K562 (cell line): ENCODE measurements around the gene ZNF441. TPM values are rescaled to one million over a fixed set of nuclear protein-coding genes. Genes with fewer than 3 reads are reported as not detected.
A peak's percentile ranks its signal among the peaks of the same experiment; 100 is the strongest.

Experiments used
- CTBP1 ChIP-seq: fragments of 450-650 bp; IDR thresholded peaks from 2 replicates; pipeline ENCODE4 v1.6.1; 2016; ENCODE audit warnings: borderline replicate concordance
- E2F6 ChIP-seq, 2 experiments: IDR thresholded peaks; 2 replicates each; pipeline ENCODE4 v1.6.1; 2011; ENCODE audit warnings: borderline replicate concordance in 1 of 2, control low read depth in 1 of 2, low read depth in 1 of 2, low read length in 1 of 2, mild to moderate bottlenecking in 1 of 2, mixed read lengths in 1 of 2, moderate library complexity in 1 of 2; ENCODE audit not compliant: insufficient read depth in 1 of 2, insufficient read length in 1 of 2, poor library complexity in 1 of 2, severe bottlenecking in 1 of 2; ENCODE audit errors: extremely low read depth in 1 of 2
- ETS1 ChIP-seq: conservative IDR thresholded peaks from 2 replicates; pipeline ENCODE4 v1.6.1; 2011; ENCODE audit warnings: low read depth, mild to moderate bottlenecking, low read length; ENCODE audit not compliant: control insufficient read depth
- HDAC1 ChIP-seq, 2 experiments: fragments of 450-650 bp; IDR thresholded peaks; 2 replicates each; pipeline ENCODE4 v1.6.1; 2016 to 2017; ENCODE audit warnings: inconsistent platforms in 1 of 2, mild to moderate bottlenecking in 1 of 2, moderate library complexity in 1 of 2
- MGA ChIP-seq: fragments of 450-650 bp; IDR thresholded peaks from 2 replicates; pipeline ENCODE4 v1.6.1; 2016; ENCODE audit warnings: mild to moderate bottlenecking, moderate library complexity
- RFX7 ChIP-seq: fragments of 250-450 bp; sonication (Bioruptor Pico); IDR thresholded peaks from 2 replicates; pipeline ENCODE4 v1.5.1; 2021; ENCODE audit warnings: mild to moderate bottlenecking
- TOE1 ChIP-seq, 2 experiments: fragments of 450-650 bp in 1 of 2; sonication (generic) in 1 of 2; formaldehyde crosslinking in 1 of 2; IDR thresholded peaks; 2 replicates each; pipeline versions ENCODE4 v1.7.1 to v1.8.0; 2016 to 2022; ENCODE audit warnings: borderline replicate concordance in 2 of 2, mild to moderate bottlenecking in 2 of 2, antibody characterized with exemption in 1 of 2, inconsistent platforms in 1 of 2, low read depth in 1 of 2, missing genetic modification reagents in 1 of 2, moderate library complexity in 1 of 2
- ZNF197 ChIP-seq: fragments of 200-800 bp; sonication (Bioruptor generic); IDR thresholded peaks from 2 replicates; pipeline ENCODE4 v1.6.1; 2016; ENCODE audit warnings: low read depth, missing genetic modification characterization, missing compliant biosample characterization
- polyA plus RNA-seq, 8 experiments: library from polyadenylated mRNA; depleted of rRNA in 4 of 8; stranded (reverse) in 5 of 8; unstranded in 3 of 8; fragments of >200 nt; fragmentation: Nextera tagmentation in 2 of 8; fragmentation: Illumina TruSeq in 1 of 8; extraction: Ambion mirVana in 2 of 8; extraction: Trizol in 1 of 8; gene quantifications; 2 replicates each; pipeline versions ENCODE4 v1.2.1 to v1.2.3, GENCODE V29; 2011 to 2014; ENCODE audit warnings: inconsistent platforms in 1 of 8, missing spikeins in 1 of 8
- total RNA-seq, 7 experiments: library from RNA; depleted of rRNA in 6 of 7; stranded (reverse); fragments of >200 nt in 6 of 7; fragmentation: Illumina TruSeq in 2 of 7; extraction: Trizol in 2 of 7; gene quantifications; 2 replicates each; pipeline versions ENCODE4 v1.2.1 to v1.2.3, GENCODE V29; 2011 to 2021; ENCODE audit warnings: low replicate concordance in 1 of 7
- TF ChIP-seq, protein P1 (sequence below): sonication (generic); IDR thresholded peaks from 2 replicates; pipeline ENCODE4 v1.6.1; 2016

Gene ZNF441
- total and polyA plus RNA-seq, 9 of the 15 experiments (the other 6 are each of a cell fraction or from before 2014, with no cell fraction given), result 1.9 to 14.0 (median 7.8) TPM

DNA sequence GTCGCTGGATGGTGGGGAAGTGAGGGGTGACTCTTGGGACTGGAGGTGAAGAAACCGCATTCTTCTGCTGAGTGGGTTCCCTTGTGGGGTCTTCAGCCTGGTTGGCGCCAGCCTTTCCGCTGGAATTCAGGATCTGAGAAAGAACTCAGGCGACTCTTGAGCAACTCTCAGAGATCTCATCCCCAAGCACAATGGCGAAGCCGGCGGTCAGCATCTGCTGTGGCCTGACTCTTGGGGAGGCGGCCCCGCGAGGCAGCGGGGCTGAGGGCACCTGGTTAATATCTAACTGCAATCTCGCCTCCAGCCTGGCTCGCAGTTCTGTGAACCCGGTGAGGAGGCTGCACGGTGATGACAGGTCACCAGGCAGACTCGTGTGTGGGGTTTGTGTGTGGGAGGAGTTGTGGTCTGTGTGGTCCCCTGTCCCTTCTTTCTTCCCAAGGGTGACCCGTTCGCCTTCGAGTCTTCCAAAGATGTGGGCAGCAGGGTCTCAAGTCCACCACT is 883 bp downstream of the ZNF441 start (continued):
- TF ChIP-seq TOE1 (IDR thresholded peaks at IDR 0.05; ENCODE audit: borderline replicate concordance), result 0 out of 2 replicates have a peak, but pooled peaks have one; percentile 35
- TF ChIP-seq TOE1 (CRISPR knock-in tag; IDR thresholded peaks at IDR 0.05; ENCODE audit: borderline replicate concordance, low read depth), result no peak
- no peak for TF ChIP-seq ETS1
- no peak for TF ChIP-seq RFX7 (CRISPR knock-in tag)
- TF ChIP-seq, protein P1, sequence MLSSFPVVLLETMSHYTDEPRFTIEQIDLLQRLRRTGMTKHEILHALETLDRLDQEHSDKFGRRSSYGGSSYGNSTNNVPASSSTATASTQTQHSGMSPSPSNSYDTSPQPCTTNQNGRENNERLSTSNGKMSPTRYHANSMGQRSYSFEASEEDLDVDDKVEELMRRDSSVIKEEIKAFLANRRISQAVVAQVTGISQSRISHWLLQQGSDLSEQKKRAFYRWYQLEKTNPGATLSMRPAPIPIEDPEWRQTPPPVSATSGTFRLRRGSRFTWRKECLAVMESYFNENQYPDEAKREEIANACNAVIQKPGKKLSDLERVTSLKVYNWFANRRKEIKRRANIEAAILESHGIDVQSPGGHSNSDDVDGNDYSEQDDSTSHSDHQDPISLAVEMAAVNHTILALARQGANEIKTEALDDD, result no peak
- TF ChIP-seq HDAC1 (IDR thresholded peaks at IDR 0.05), result 0 out of 4 replicates have a peak, but pooled peaks of 1 of the 2 experiments have one; percentile 35
- TF ChIP-seq E2F6 (IDR thresholded peaks at IDR 0.05; ENCODE audit: borderline replicate concordance in 1 of 2, extremely low read depth in 1 of 2, insufficient read depth in 1 of 2, insufficient read length in 1 of 2, low read depth in 1 of 2, low read length in 1 of 2, poor library complexity in 1 of 2, severe bottlenecking in 1 of 2), result peak; percentile 18 to 69
- TF ChIP-seq CTBP1, result peak; percentile 14; the same call in 1 of the 2 replicates
- no peak for TF ChIP-seq ZNF197 (CRISPR knock-in tag)
- TF ChIP-seq MGA, result peak; percentile 80
